ENCODE data around the gene APBA3. TPM values are rescaled to one million over a fixed set of nuclear protein-coding genes. Genes with fewer than 3 reads are reported as not detected.

Gene APBA3
- total and polyA plus RNA-seq, 9 of the 15 experiments (the other 6 are each of a cell fraction or from before 2014, with no cell fraction given), result 0.10 to 29.5 (median 11.5) TPM

- FAIRE-seq (peak; percentile 80), DNase-seq (ENCODE audit: extremely low read depth in 1 of 4, low spot score in 3 of 4) (peak; percentile 96 to 98 (median 98)), ATAC-seq (peak; percentile 85)
- peak overlapping the region in 1 of 2 experiments; percentile 48; a peak in 1 of 4 replicates for H3K9ac ChIP-seq (ENCODE audit: insufficient read depth in 1 of 2, low read depth in 2 of 2, low read length in 2 of 2)
- BruUV-seq (replicated peaks), result no TSS peak
- H3K9me3 ChIP-seq (replicated peaks; ENCODE audit: control insufficient read depth, insufficient read depth, low read depth, low read length), result no peaks in the 10 kb centered on the region
- peaks cover 7 to 31% of the 10 kb centered on the region in 2 experiments; a peak in 3 of 5 replicates for H3K4me1 ChIP-seq (replicated peaks in 1 of 2; ENCODE audit: control insufficient read depth in 2 of 2, insufficient read depth in 2 of 2, low read length in 2 of 2)
- H3K27ac ChIP-seq (ENCODE audit: extremely low read depth, low read depth, low read length), result no peak overlapping the region
- WGBS (ENCODE audit: insufficient coverage, low coverage, missing lambda C conversion rate), result 12% methylated on average over 20 of the region's 46 CpGs
- no peaks in the 10 kb centered on the region for H3K9me1 ChIP-seq (ENCODE audit: control insufficient read depth, insufficient read depth, low read length)
- no peaks in the 10 kb centered on the region for H3K27me3 ChIP-seq (ENCODE audit: control insufficient read depth in 2 of 2, insufficient read depth in 2 of 2, low read length in 2 of 2)
- H3K4me2 ChIP-seq (ENCODE audit: insufficient read depth, low read length), result peak overlapping the region; percentile 61
- 0 out of 2 replicates have a peak overlapping the region, but pooled peaks have one; percentile 10 for H3K4me3 ChIP-seq
- H4K20me1 ChIP-seq (replicated peaks; ENCODE audit: control insufficient read depth, insufficient read depth, low read length), result no peaks in the 10 kb centered on the region
- intact Hi-C loops (cut with micrococcal nuclease) (loop anchor here (2.0 to 5.0 kb wide), 3 partner anchors 41 to 126 kb away; partner anchors contain the start of gene MRPL54), in situ Hi-C loops (cut with MboI) (no loop called here)
- H2AFZ ChIP-seq (ENCODE audit: low read depth, low read length), result peak overlapping the region; percentile 77
- ChIA-PET CTCF (ENCODE audit: low intra/inter-chr PET ratio) (no interaction called here), POLR2A (interaction anchor here (0.6 kb wide), 1 partner anchor 1245 kb away, joined by 4 read pairs; no protein-coding TSS in a partner anchor)
- no peaks in the 10 kb centered on the region for H3K79me2 ChIP-seq (ENCODE audit: control insufficient read depth, insufficient read depth, low read length)
- no peaks in the 10 kb centered on the region for H3K36me3 ChIP-seq (ENCODE audit: control insufficient read depth, insufficient read depth, low read length)
- TF ChIP-seq TEAD1 (CRISPR knock-in tag; IDR thresholded peaks at IDR 0.05) (peak in 1 of 2 experiments; percentile 90; a peak in 2 of 4 replicates), VEZF1 (CRISPR knock-in tag; IDR thresholded peaks at IDR 0.05) (peak; percentile 91), KDM4B (IDR thresholded peaks at IDR 0.05; ENCODE audit: borderline replicate concordance in 2 of 2, low read depth in 1 of 2) (peak in 1 of 2 experiments; percentile 69; a peak in 1 of 4 replicates), MAX (CRISPR knock-in tag; IDR thresholded peaks at IDR 0.05) (peak; percentile 42; the same call in 1 of the 2 replicates), FOXM1 (IDR thresholded peaks at IDR 0.05; ENCODE audit: low read depth) (peak; percentile 99), FOXM1 (CRISPR knock-in tag; IDR thresholded peaks at IDR 0.05; ENCODE audit: low read depth) (peak; percentile 20; the same call in 1 of the 2 replicates), MBD2 (IDR thresholded peaks at IDR 0.05; ENCODE audit: borderline replicate concordance, low read depth) (0 out of 2 replicates have a peak, but pooled peaks have one; percentile 16), RAD51 (IDR thresholded peaks at IDR 0.05; ENCODE audit: borderline replicate concordance, low read depth) (peak; percentile 42; the same call in 1 of the 2 replicates), NCOA4 (IDR thresholded peaks at IDR 0.05; ENCODE audit: partially characterized antibody) (peak; percentile 58), BMI1 (IDR thresholded peaks at IDR 0.05; ENCODE audit: low read length) (peak; percentile 40; the same call in 1 of the 2 replicates), SMAD4 (CRISPR knock-in tag; conservative IDR thresholded peaks at IDR 0.05) (peak; percentile 69; the same call in 1 of the 2 replicates), ZNF384 (IDR thresholded peaks at IDR 0.05; ENCODE audit: low read depth, low read length) (peak; percentile 56), ZNF445 (CRISPR knock-in tag; IDR thresholded peaks at IDR 0.05; ENCODE audit: low read depth) (no peak), ZFP36 (IDR thresholded peaks at IDR 0.05; ENCODE audit: low read depth, low read length, partially characterized antibody) (peak; percentile 69), PHF21A (IDR thresholded peaks at IDR 0.05; ENCODE audit: borderline replicate concordance, low read depth) (peak; percentile 74), HDAC1 (IDR thresholded peaks at IDR 0.05) (peak; percentile 69 to 77; a peak in 3 of 4 replicates), ZSCAN29 (IDR thresholded peaks at IDR 0.05) (peak; percentile 92), MIER1 (IDR thresholded peaks at IDR 0.05; ENCODE audit: low read depth) (peak; percentile 94), NCOA1 (IDR thresholded peaks at IDR 0.05; ENCODE audit: low read depth) (peak; percentile 68; the same call in 1 of the 2 replicates)
Measured at GRCh38 chr19:3721131-3721886, 40.2 kb downstream of the APBA3 start.
